Panc1 (cell line): ENCODE results near the gene KLF2.

Experiments used
- POLR2AphosphoS5 ChIP-seq: IDR thresholded peaks from 2 replicates; pipeline ENCODE4 v1.6.1; 2012; ENCODE audit warnings: mild to moderate bottlenecking, low read depth, low read length, moderate library complexity
- SIN3A ChIP-seq: IDR thresholded peaks from 2 replicates; pipeline ENCODE4 v1.6.1; 2012; ENCODE audit warnings: low read depth, mild to moderate bottlenecking, low read length, moderate library complexity, borderline replicate concordance; ENCODE audit not compliant: insufficient read depth
- TCF7L2 ChIP-seq: IDR thresholded peaks from 2 replicates; pipeline ENCODE4 v1.6.1; 2011; ENCODE audit warnings: mild to moderate bottlenecking, low read depth, low read length, inconsistent platforms
- TF ChIP-seq, protein P1 (sequence below), 2 experiments: IDR thresholded peaks; 2 replicates each; pipeline ENCODE4 v1.6.1; 2011 to 2012; ENCODE audit warnings: low read depth in 2 of 2, control low read depth in 1 of 2, low read length in 1 of 2, mild to moderate bottlenecking in 1 of 2, moderate library complexity in 1 of 2; ENCODE audit not compliant: insufficient read depth in 1 of 2
- TF ChIP-seq, protein P2 (sequence below): fragments of 450-650 bp; IDR thresholded peaks from 2 replicates; pipeline ENCODE4 v1.5.1; 2017; ENCODE audit warnings: mild to moderate bottlenecking

DNA sequence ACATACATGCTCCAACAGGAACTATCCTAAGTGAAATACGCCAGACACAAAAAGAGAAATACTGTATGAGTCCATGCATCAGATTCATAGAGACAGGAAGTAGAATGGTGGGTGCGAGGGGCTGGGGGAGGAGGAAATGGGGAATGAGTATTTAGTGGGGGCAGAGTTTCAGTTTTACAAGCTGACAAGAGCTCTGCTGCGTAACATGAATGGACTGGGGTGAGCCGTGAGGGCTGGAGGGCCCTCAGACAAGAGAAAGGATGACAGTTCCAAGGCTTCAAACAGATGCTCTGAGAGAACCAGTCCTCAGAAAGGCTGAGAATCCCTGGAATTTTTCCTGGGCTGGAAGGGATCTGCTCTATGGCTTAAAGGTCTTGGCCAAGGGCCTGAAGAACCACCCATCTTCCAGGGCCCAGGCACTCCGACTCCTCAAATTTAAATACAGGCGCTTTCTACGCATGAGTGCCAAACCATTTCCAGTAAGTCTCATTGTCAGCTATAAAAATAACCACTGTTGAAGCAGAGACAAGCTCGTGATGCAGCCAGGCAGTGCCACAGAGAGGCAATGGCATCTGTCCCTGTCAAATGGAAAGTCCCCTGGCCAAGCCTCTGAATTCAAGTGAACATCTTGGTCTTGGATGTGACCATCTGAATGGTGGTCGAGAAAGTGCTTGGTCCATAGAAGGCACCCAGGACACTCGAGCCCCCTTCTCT lies 17.5 kb downstream of the KLF2 start:
- TF ChIP-seq, protein P1, sequence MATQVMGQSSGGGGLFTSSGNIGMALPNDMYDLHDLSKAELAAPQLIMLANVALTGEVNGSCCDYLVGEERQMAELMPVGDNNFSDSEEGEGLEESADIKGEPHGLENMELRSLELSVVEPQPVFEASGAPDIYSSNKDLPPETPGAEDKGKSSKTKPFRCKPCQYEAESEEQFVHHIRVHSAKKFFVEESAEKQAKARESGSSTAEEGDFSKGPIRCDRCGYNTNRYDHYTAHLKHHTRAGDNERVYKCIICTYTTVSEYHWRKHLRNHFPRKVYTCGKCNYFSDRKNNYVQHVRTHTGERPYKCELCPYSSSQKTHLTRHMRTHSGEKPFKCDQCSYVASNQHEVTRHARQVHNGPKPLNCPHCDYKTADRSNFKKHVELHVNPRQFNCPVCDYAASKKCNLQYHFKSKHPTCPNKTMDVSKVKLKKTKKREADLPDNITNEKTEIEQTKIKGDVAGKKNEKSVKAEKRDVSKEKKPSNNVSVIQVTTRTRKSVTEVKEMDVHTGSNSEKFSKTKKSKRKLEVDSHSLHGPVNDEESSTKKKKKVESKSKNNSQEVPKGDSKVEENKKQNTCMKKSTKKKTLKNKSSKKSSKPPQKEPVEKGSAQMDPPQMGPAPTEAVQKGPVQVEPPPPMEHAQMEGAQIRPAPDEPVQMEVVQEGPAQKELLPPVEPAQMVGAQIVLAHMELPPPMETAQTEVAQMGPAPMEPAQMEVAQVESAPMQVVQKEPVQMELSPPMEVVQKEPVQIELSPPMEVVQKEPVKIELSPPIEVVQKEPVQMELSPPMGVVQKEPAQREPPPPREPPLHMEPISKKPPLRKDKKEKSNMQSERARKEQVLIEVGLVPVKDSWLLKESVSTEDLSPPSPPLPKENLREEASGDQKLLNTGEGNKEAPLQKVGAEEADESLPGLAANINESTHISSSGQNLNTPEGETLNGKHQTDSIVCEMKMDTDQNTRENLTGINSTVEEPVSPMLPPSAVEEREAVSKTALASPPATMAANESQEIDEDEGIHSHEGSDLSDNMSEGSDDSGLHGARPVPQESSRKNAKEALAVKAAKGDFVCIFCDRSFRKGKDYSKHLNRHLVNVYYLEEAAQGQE (IDR thresholded peaks at IDR 0.05; ENCODE audit: insufficient read depth in 1 of 2, low read depth in 2 of 2, low read length in 1 of 2) = no peak
- TF ChIP-seq, protein P2, sequence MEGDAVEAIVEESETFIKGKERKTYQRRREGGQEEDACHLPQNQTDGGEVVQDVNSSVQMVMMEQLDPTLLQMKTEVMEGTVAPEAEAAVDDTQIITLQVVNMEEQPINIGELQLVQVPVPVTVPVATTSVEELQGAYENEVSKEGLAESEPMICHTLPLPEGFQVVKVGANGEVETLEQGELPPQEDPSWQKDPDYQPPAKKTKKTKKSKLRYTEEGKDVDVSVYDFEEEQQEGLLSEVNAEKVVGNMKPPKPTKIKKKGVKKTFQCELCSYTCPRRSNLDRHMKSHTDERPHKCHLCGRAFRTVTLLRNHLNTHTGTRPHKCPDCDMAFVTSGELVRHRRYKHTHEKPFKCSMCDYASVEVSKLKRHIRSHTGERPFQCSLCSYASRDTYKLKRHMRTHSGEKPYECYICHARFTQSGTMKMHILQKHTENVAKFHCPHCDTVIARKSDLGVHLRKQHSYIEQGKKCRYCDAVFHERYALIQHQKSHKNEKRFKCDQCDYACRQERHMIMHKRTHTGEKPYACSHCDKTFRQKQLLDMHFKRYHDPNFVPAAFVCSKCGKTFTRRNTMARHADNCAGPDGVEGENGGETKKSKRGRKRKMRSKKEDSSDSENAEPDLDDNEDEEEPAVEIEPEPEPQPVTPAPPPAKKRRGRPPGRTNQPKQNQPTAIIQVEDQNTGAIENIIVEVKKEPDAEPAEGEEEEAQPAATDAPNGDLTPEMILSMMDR = no peak
- TF ChIP-seq POLR2AphosphoS5 (no peak), TCF7L2 (no peak), SIN3A (no peak)
